HUDEP-2 (cell line): ENCODE measurements around the gene TRHDE.

Experiments used
- DNase-seq, 76 experiments: peaks; one replicate each; lab custom pipeline; 2025; ENCODE audit not compliant: unreplicated experiment in 76 of 76; lab: John Stamatoyannopoulos, UW

The TRHDE gene

GRCh38 chr12:72272731-72273498 is 745 bp downstream of the TRHDE start:
- no peak for DNase-seq

GRCh38 chr12:72273499-72273837 is 1.3 kb downstream of the TRHDE start:
- no peak for DNase-seq

- no peak for DNase-seq
These were observed 1.7 kb downstream of the TRHDE start for GRCh38 chr12:72273851-72274351.

DNA sequence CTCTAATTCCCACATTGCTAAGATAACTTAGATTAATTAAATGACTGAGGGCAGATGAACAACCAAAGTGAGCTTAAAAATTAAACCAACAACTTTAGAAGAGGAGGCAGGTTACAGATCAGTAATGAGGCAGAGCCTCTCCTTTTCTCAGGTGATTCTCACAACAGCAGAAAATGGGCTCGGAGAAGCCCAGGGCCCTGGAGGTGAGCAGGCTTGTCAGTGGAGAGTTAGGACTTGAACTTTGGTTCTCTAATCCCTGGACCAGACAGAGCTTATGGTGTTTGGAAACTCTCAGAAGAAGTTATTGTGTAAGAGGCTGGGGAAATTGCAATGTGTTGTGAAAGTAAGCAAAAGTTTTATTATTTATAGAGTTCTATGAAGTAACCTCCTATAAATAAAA is 2.8 kb downstream of the TRHDE start:
- no peak for DNase-seq

DNA sequence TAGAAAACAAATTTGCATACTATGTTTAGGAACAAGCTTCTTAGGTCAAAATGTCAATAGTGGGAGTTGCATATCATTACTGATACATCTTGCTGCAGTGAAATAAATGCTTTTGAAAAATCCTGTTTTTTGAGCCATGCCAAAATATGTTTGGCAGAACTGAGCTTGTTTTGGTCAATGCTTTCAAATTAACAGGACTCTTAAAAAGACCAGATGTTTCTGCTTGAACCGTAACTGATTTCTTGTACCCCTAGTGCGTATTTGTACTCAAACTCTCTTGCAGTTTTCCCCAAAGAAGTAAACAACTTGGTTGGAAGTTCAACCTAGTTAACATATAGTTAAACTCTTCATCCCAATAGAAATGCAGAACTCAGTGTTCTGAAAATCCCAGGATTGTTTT is 3.4 kb downstream of the TRHDE start:
- DNase-seq: no peak

- no peak for DNase-seq
These were observed 4.1 kb downstream of the TRHDE start for GRCh38 chr12:72276181-72276805.

GRCh38 chr12:72277415-72277814 is 5.2 kb downstream of the TRHDE start:
- no peak for DNase-seq

DNA sequence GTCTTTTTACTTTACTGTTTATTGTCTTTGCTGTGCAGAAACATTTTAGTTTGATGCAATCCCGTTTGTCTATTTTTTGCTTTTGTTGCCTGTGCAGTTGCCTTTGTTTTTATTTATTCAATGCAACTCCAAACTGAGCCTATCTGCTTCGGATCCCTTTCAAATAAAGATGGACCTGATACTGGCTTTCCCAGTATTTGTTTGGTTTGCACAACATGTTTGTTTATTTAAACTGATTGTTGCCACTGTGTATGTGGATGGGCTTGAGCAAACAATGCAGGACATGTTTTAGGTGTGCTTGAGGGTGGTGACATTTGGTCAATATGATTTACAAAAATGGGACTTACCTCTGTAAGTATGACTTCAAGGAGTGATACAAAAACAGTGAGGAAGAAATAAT is 6.7 kb downstream of the TRHDE start:
- DNase-seq: no peak

DNA sequence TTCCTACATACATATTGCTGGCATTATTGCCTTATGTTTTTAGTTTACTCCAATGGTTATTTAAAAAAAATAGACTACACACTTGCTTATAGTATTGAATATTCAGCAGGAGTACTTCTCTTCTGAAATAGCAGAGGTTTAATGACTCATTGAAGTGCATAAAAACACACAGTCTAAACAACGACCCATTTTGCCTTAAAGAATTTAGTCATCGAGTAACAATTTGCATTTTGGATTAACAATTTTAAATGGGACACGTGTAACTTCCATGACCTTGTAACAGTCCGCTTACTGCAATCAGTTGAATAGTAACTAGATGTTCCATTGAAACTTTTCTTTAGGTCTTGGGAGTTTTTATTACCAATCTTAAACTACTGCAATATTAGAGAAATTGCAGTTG is 9.0 kb downstream of the TRHDE start:
- DNase-seq: no peak

DNA sequence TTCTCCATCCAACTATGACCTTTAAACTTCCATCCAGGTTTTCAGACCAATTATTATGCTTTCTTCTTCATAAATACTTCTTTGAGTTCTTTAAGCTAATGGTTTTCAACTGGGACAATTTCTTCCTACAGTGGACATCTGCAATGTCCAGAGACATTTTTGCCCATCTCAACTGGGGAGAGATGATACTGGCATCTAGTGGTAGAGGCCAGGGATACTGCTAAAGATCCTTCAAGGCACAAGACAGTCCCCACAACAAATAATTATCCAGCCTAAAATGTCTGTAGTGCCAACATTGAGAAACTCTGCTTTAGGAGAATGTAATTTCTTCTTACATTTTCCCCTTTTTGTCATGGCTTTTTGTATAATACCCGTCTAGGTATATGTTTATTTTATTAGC is 10.6 kb downstream of the TRHDE start:
- DNase-seq: no peak

DNA sequence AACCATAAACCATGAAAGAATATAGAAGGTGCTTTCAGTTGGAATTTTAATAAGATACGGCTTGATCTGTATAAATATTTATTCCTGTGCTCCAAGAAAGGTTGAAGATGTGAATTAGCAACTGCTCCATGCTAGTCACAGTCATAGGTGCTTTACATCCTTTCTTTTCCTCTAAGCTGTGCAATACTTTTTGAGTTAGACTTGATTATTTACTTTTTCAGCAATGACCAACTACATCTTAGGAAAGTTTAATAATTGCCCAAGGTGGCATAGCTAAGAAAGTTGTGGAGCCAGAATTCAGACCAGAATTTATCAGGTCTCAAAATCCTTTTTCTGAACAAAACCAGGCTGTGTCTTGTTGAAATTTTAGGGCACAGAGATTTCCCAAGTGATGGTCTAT is 13.7 kb downstream of the TRHDE start:
- no peak for DNase-seq

DNA sequence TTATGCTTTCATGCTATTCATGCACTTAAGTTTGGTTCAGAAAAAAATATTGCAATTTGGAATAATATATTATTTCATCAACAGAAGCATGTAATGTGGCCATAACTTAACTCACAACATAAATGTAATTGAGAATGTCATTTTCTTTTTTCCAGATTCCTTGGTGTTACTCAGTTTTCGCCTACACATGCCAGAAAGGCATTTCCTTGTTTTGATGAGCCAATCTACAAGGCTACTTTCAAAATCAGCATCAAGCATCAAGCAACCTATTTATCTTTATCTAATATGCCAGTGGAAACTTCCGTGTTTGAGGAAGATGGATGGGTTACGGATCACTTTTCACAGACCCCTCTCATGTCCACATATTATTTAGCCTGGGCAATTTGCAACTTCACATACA is 14.4 kb downstream of the TRHDE start:
- no peak for DNase-seq

DNA sequence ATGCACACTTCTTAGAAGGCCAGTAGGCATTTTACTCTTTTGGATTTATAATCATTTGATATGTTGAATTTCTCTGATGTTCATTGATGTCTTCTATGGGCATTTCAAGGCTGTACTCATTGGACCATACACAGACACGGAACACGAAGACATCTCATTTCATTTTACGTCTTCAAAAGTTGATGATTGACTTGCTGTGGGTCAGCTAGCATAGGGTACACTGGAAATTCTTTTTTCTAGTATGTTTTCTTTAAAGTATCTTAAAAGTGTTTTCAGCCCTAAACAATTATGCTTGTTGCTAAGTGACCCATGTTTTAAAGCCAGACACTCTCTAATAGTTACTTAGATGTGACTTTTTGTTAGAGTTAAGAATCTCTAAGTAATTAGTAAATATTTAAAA is 16.3 kb downstream of the TRHDE start:
- DNase-seq: no peak

GRCh38 chr12:72288911-72289310 is 16.7 kb downstream of the TRHDE start:
- no peak for DNase-seq

- no peak for DNase-seq
These were observed 17.5 kb downstream of the TRHDE start for GRCh38 chr12:72289633-72290032.

- DNase-seq: no peak
These were observed 19.0 kb downstream of the TRHDE start for GRCh38 chr12:72291175-72291574.

DNA sequence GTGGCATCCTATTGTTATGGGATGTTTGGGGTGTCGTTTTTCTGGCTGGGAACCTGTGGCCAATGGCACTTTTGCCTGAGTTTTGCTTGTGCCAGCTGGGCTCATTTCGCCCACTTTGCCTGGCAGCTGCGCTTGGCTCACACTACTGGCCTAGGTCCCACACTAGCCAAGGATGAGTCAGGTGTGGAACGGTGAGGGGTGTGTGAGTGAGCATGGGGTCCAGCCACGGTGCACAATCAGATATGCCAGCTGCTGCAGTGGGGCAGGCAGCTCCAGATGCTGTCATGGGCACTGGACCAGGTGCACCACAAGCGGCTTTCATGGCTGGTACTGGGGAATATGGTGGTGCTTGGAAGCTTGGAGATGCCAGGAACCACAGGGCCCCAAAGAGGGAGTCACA is 21.5 kb downstream of the TRHDE start:
- no peak for DNase-seq

GRCh38 chr12:72295101-72295500 is 22.9 kb downstream of the TRHDE start:
- DNase-seq: no peak

- no peak for DNase-seq
These were observed 23.6 kb downstream of the TRHDE start for GRCh38 chr12:72295744-72296143.

DNA sequence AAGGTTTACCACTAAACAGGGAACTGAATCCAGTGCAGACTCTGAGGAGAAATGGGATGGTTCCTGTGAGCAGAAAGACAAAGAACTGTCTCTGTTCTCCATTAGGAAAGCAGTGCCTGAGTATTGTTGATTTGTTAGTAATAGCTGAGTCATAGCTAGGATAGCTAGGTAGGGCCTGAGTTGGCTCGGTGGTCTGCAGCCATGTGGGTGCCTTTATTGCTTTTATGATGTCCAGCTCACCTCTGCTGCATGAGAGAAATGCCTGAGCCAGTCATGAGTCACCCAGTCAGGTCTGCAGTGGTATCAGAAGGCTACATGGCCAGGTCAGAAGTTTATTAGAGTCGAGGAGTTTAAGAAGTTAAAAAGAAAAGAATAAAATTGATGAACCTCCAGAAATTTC is 24.2 kb downstream of the TRHDE start:
- no peak for DNase-seq

GRCh38 chr12:72297666-72298065 is 25.5 kb downstream of the TRHDE start:
- no peak for DNase-seq

- DNase-seq: no peak
These were observed 28.6 kb downstream of the TRHDE start for GRCh38 chr12:72300728-72301127.

- DNase-seq: no peak
These were observed 32.6 kb downstream of the TRHDE start for GRCh38 chr12:72304751-72305150.
